GM12874 (cell line): ENCODE results near the gene AQP6.

ENCODE experiments used
- CTCF ChIP-seq: IDR thresholded peaks from 2 replicates; pipeline ENCODE4 v1.5.1; 2011; ENCODE audit warnings: low read depth, mild to moderate bottlenecking, control low read depth, low read length, moderate library complexity; ENCODE audit not compliant: insufficient read depth

AQP6 gene

GRCh38 chr12:49929581-49929980, 43.2 kb upstream of the AQP6 start:
- no peak for TF ChIP-seq CTCF

GRCh38 chr12:49930515-49931288, 42.0 kb upstream of the AQP6 start:
- no peak for TF ChIP-seq CTCF

- no peak for TF ChIP-seq CTCF
These were observed 40.7 kb upstream of the AQP6 start for GRCh38 chr12:49932023-49932422.

- TF ChIP-seq CTCF, result no peak
These were observed 40.1 kb upstream of the AQP6 start for GRCh38 chr12:49932533-49933130.

GRCh38 chr12:49933796-49934195, 39.0 kb upstream of the AQP6 start:
- TF ChIP-seq CTCF, result no peak

- no peak for TF ChIP-seq CTCF
These were observed 38.2 kb upstream of the AQP6 start for GRCh38 chr12:49934505-49934904.

- TF ChIP-seq CTCF, result no peak
These were observed 35.8 kb upstream of the AQP6 start for GRCh38 chr12:49936925-49937324.
